Measurements from ENCODE around the gene TGFBR2.
A peak's percentile ranks its signal among the peaks of the same experiment; 100 is the strongest.

The TGFBR2 gene

GRCh38 chr3:30676424-30677346 lies 70.3 kb downstream of the TGFBR2 start:
- no peak for DNase-seq

- no peak for DNase-seq
These were observed 70.9 kb downstream of the TGFBR2 start for GRCh38 chr3:30677347-30677685.

GRCh38 chr3:30679045-30679444 lies 72.6 kb downstream of the TGFBR2 start:
- DNase-seq, result no peak

- no peak for DNase-seq
These were observed 74.6 kb downstream of the TGFBR2 start for GRCh38 chr3:30680789-30681648.

GRCh38 chr3:30681649-30682211 lies 75.3 kb downstream of the TGFBR2 start:
- no peak for DNase-seq

- no peak for DNase-seq
These were observed 76.2 kb downstream of the TGFBR2 start for GRCh38 chr3:30682434-30683155.

- no peak for DNase-seq
These were observed 77.4 kb downstream of the TGFBR2 start for GRCh38 chr3:30683769-30684168.

GRCh38 chr3:30684356-30684755 lies 78.0 kb downstream of the TGFBR2 start:
- no peak for DNase-seq

- DNase-seq, result no peak
These were observed 78.9 kb downstream of the TGFBR2 start for GRCh38 chr3:30685267-30685667.

- no peak for DNase-seq
These were observed 79.8 kb downstream of the TGFBR2 start for GRCh38 chr3:30686176-30686575.

GRCh38 chr3:30686799-30687198 lies 80.4 kb downstream of the TGFBR2 start:
- no peak for DNase-seq

GRCh38 chr3:30687930-30688570 lies 81.6 kb downstream of the TGFBR2 start:
- DNase-seq, result no peak

- no peak for DNase-seq
These were observed 82.6 kb downstream of the TGFBR2 start for GRCh38 chr3:30688776-30689641.

- DNase-seq, result no peak
These were observed 83.8 kb downstream of the TGFBR2 start for GRCh38 chr3:30690199-30690598.

- DNase-seq, result no peak
These were observed 85.0 kb downstream of the TGFBR2 start for GRCh38 chr3:30691249-30691880.

- DNase-seq, result no peak
These were observed 85.5 kb downstream of the TGFBR2 start for GRCh38 chr3:30691944-30692343.

GRCh38 chr3:30692498-30693130 lies 86.2 kb downstream of the TGFBR2 start:
- no peak for DNase-seq

- DNase-seq, result peak; percentile 45
These were observed 87.2 kb downstream of the TGFBR2 start for GRCh38 chr3:30693470-30694120.

- DNase-seq, result no peak
These were observed 87.7 kb downstream of the TGFBR2 start for GRCh38 chr3:30694148-30694547.

- no peak for DNase-seq
These were observed 88.3 kb downstream of the TGFBR2 start for GRCh38 chr3:30694668-30695067.
